ENCODE data around the gene CYP26B1.

CYP26B1 gene

DNA sequence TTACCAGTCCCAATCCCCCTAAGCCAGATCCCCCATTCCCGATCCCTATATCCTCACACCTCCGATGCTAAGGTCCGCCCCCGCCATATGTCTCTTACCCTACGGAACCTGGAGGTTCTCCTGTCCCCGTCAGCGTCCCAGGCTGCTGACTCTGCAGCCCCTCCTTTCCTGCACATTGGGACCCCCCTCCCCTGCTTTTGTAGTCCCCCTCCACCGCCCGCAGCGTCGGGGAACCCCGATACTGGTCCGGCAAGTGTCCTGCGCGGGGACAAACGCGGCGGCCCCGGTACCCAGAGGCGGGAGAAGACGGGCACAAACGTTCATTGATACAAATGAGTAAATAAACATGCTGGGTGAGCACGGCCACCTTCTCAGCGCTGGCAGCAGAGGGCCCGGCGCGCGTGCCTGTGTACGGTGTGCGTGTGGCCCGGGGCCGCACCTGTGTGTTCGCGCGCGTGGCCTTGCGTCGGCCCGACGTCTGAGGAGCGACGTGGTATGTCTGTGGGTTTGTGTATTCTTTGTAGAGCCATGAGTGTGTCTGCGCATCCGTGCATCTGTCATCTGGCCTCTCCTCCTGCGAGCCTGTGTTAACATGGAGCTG lies 2.0 kb upstream of the CYP26B1 start:
- Mint-ChIP-seq H3K9me3 (peaks cover 4% of the 10 kb centered on the region), H3K4me1 (peaks cover 42% of the 10 kb centered on the region), H3K27ac (peak overlapping the region in 1 of 3 experiments; percentile 48), H3K4me3 (peak overlapping the region; percentile 79 to 82 (median 80)), H3K36me3 (ENCODE audit: low read depth) (no peaks in the 10 kb centered on the region), H3K27me3 (ENCODE audit: low read depth) (peaks cover 90% of the 10 kb centered on the region)
- TF ChIP-seq CTCF (IDR thresholded peaks at IDR 0.05; ENCODE audit: unreplicated experiment in 3 of 3) = no peak

GRCh38 chr2:72148837-72149555 lies 1.3 kb upstream of the CYP26B1 start:
- Mint-ChIP-seq H3K4me1 (peaks cover 46% of the 10 kb centered on the region), H3K9me3 (peaks cover 4% of the 10 kb centered on the region), H3K36me3 (ENCODE audit: low read depth) (no peaks in the 10 kb centered on the region), H3K27me3 (ENCODE audit: low read depth) (peaks cover 88% of the 10 kb centered on the region), H3K27ac (peak overlapping the region; percentile 54 to 70 (median 59)), H3K4me3 (peak overlapping the region; percentile 90 to 94 (median 91))
- no peak for TF ChIP-seq CTCF (IDR thresholded peaks at IDR 0.05; ENCODE audit: unreplicated experiment in 3 of 3)

DNA sequence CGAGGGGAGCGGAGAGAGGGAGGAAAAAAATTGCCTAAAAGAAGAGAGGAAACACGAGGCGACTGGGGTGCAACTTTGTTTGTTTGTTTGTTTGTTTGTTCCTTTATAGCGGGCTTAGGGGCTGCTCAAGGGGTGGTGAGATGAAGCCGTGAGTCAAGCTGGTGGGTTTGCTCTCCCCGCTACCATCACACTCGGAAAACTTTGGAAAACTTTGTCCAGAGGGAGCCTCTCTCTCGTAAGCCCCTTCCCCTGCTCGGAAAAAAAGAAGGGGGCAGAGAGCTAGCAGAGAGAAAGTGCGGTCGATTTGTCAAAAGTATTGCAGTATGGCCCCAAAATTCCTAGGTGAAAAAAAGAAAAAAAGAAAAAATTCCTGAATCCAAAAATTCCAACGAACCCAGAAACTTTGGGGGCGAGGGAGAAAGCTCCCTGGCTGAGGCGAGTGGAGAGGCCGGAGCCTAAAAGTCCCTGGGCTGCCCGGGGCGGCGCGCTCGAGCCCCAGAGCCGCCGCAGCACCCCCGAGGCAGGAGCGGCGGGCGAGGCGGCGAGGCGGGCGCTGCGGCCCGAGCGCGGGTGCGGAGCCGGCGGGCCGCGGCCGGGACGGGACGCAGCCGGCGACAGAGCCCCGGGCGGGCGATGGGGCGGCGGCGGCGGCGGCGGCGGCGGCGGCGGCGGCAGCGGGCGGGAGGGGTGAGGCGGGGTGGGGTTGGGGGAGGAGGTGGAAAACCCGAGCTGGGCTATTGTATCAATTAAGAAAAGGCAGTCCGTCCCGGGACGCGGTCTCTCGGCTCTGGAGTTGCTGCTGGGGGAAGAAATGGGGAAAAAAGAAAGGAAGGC lies 558 bp upstream of the CYP26B1 start:
- Mint-ChIP-seq H3K4me3 (peak overlapping the region; percentile 90 to 94 (median 91)), H3K36me3 (ENCODE audit: low read depth) (no peaks in the 10 kb centered on the region), H3K9me3 (peaks cover 4% of the 10 kb centered on the region), H3K27ac (peak overlapping the region; percentile 54 to 70 (median 70)), H3K4me1 (peaks cover 52% of the 10 kb centered on the region), H3K27me3 (ENCODE audit: low read depth) (peaks cover 93% of the 10 kb centered on the region)
- TF ChIP-seq CTCF (IDR thresholded peaks at IDR 0.05; ENCODE audit: unreplicated experiment in 3 of 3) = no peak

DNA sequence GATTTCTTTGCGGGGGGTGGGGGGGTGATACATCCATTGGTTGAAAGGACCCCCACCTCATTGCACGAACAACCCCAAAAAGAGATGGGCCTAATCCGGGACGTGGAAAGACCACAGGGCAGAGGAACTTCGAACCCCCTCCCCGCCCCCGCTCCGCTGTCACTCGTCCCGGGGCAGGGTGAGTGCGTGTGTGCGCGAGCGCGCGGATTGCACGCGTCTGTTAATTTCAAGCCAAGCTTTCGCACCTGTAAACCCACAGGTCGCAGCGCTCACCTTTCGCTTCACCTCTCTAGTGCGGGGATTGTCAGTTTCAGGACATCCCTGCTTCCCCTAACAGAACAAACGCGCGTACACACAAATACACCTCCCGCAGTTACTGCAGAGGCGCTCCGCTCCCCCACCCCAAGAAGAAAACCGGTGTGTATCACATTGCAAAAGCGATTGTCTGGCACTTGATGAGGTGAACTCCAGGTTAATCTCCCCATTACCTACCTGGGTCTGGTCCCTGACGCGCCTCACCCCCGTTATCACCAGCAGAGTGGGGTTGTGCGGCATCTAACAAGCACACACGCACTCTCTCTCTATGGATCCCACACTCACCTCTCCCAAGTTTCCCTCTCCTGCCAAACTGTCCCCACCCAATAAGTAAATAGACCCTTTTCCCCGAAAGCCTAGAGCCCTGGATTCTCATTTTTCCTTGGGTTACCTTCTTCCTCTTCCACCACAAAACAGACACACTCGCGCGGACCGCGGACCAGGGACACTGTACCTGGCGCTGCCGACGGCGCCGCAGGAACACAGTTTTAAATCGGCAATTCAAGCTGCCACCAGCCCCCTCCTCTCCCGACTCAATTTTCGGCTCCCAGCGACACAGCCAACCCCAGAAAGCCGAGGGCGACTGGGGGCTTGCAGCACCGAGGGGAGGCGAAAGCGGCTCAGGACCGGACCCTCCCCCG lies 1.0 kb downstream of the CYP26B1 start:
- H3K27ac Mint-ChIP-seq = peak overlapping the region in 1 of 3 experiments; percentile 40
- H3K4me3 Mint-ChIP-seq = peak overlapping the region; percentile 86 to 91 (median 89)
- no peaks in the 10 kb centered on the region for H3K36me3 Mint-ChIP-seq (ENCODE audit: low read depth)
- TF ChIP-seq CTCF (IDR thresholded peaks at IDR 0.05; ENCODE audit: unreplicated experiment in 3 of 3) = no peak
- peaks cover 4% of the 10 kb centered on the region for H3K9me3 Mint-ChIP-seq
- peaks cover 95% of the 10 kb centered on the region for H3K27me3 Mint-ChIP-seq (ENCODE audit: low read depth)
- H3K4me1 Mint-ChIP-seq = peaks cover 61% of the 10 kb centered on the region

DNA sequence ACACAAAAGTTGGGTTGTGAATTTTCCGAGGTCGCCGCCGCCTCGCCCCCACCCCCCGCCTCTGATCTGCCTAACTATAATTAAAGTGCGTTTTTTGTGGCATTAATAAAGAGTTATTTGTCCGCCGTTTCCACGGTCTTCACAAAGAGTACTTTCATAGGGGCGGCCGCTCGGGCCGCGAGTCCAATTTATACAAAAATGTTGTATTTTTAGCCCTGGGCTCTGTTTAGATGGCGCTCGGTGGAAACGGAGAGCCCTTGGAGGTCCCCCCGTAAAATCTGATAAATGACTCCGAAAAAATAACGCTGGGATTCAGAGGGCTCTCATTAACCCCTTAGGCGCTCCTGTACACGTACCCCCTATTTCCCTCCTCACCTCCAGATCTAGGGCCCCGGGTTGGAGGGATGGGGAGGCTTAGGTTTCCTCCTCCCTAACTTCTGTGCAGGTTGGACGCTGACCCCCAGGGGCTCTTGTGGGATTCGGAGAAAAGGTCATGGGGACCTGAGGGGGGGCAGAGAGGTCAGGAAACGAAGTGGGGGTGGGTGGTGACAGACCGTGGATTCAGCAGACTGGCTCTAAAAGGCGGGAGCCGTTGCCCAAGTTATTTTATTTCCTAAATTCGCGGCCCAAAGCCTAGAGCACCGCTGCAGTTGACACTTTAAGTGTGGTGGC lies 1.9 kb downstream of the CYP26B1 start:
- TF ChIP-seq CTCF (IDR thresholded peaks at IDR 0.05; ENCODE audit: unreplicated experiment in 3 of 3) = no peak
- Mint-ChIP-seq H3K9me3 (peaks cover 4% of the 10 kb centered on the region), H3K36me3 (ENCODE audit: low read depth) (no peaks in the 10 kb centered on the region), H3K27ac (no peak overlapping the region), H3K4me1 (peaks cover 61% of the 10 kb centered on the region), H3K27me3 (ENCODE audit: low read depth) (peaks cover 95% of the 10 kb centered on the region), H3K4me3 (peak overlapping the region; percentile 86 to 91 (median 89))
